ENCODE results near the gene CDC14B.

DNA sequence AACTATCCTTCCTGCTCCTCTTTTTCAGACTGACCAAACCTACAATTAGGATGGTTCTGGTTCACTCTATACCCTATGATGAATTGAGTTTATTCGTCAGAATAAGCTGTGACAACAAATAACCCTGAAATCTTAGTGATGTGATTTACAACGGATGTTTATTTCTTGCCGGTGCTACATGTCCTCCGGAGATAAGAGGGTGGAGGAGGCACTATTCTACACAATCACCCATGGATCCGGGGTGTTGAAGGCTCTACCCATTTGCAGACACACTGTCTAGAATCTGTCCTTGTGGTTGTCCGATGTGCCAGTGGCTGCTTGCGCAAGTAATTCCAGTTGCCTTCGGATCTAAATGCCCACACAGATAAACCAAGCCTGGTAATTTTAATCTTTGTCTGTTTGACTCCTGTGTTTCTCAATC, 44.7 kb downstream of the CDC14B start:
- TF ChIP-seq CTCF (IDR thresholded peaks at IDR 0.05) (no peak), POLR2A (IDR thresholded peaks at IDR 0.05) (no peak)

Measured in lower leg skin (tissue), 3 donors.